Smooth muscle cell (in vitro differentiated cells): ENCODE results near the gene SIAH2. TPM values are rescaled to one million over a fixed set of nuclear protein-coding genes. Genes with fewer than 3 reads are reported as not detected.

ENCODE experiments used
- DNase-seq: peaks from one replicate; lab custom pipeline; 2025; ENCODE audit not compliant: unreplicated experiment; lab: John Stamatoyannopoulos, UW
- H2AFZ ChIP-seq: fragments of 200-600 bp; sonication (generic); 2 replicates; pipeline ENCODE4 v1.6.0; 2016; ENCODE audit warnings: antibody characterized with exemption, low read depth, mild to moderate bottlenecking
- H3F3A ChIP-seq: fragments of 200-600 bp; sonication (generic); 2 replicates; pipeline ENCODE4 v1.6.0; 2017; ENCODE audit warnings: antibody characterized with exemption, low read depth
- H3K27ac ChIP-seq: fragments of 200-600 bp; sonication (generic); 2 replicates; pipeline ENCODE4 v1.5.1; 2016; ENCODE audit warnings: low read depth, mild to moderate bottlenecking
- H3K27me3 ChIP-seq: fragments of 200-600 bp; sonication (generic); 2 replicates; pipeline ENCODE4 v1.6.1; 2016; ENCODE audit warnings: low read depth, mild to moderate bottlenecking
- H3K36me3 ChIP-seq: fragments of 200-600 bp; sonication (generic); 2 replicates; pipeline ENCODE4 v1.5.1; 2016; ENCODE audit warnings: low read depth
- H3K4me1 ChIP-seq: fragments of 200-600 bp; sonication (generic); 2 replicates; pipeline ENCODE4 v1.5.1; 2016; ENCODE audit warnings: low read depth
- H3K4me2 ChIP-seq: fragments of 200-600 bp; sonication (generic); 2 replicates; pipeline ENCODE4 v1.6.0; 2016; ENCODE audit warnings: mild to moderate bottlenecking
- H3K4me3 ChIP-seq: fragments of 200-600 bp; sonication (generic); 2 replicates; pipeline ENCODE4 v1.5.1; 2016; ENCODE audit warnings: mild to moderate bottlenecking
- H3K79me2 ChIP-seq: fragments of 200-600 bp; sonication (generic); 2 replicates; pipeline ENCODE4 v1.6.0; 2016; ENCODE audit warnings: low read depth, mild to moderate bottlenecking
- H3K9ac ChIP-seq: fragments of 200-600 bp; sonication (generic); 2 replicates; pipeline ENCODE4 v1.6.0; 2016; ENCODE audit warnings: low read depth
- H3K9me3 ChIP-seq: fragments of 200-600 bp; sonication (generic); replicated peaks from 2 replicates; pipeline ENCODE4 v1.5.1; 2016; ENCODE audit warnings: low read depth
- H4K20me1 ChIP-seq: fragments of 200-600 bp; sonication (generic); 2 replicates; pipeline ENCODE4 v1.6.0; 2016; ENCODE audit warnings: low read depth
- WGBS: methylation state at CpG from one replicate; pipeline ENCODE4 v1.1.7; 2016; ENCODE audit warnings: low lambda C conversion rate; 5-methylcytosine and 5-hydroxymethylcytosine counted together
- polyA plus RNA-seq: library from polyadenylated mRNA; unstranded; fragments of >200 nt; fragmentation: Nextera tagmentation; extraction: Ambion mirVana; gene quantifications from 2 replicates; pipeline ENCODE4 v1.2.1, GENCODE V29; 2016
- total RNA-seq: library from RNA; depleted of rRNA; stranded (reverse); fragments of >200 nt; gene quantifications from 2 replicates; pipeline ENCODE4 v1.2.3, GENCODE V29; 2014
- TF ChIP-seq, protein P1 (sequence below): fragments of 200-600 bp; sonication (generic); IDR thresholded peaks from 2 replicates; pipeline ENCODE4 v1.5.1; 2017; ENCODE audit warnings: borderline replicate concordance, mild to moderate bottlenecking, antibody characterized with exemption; ENCODE audit not compliant: insufficient read depth, poor library complexity, severe bottlenecking

SIAH2 gene
- total and polyA plus RNA-seq, 2 experiments from 2014 or later: 43.9 to 44.9 TPM

DNA sequence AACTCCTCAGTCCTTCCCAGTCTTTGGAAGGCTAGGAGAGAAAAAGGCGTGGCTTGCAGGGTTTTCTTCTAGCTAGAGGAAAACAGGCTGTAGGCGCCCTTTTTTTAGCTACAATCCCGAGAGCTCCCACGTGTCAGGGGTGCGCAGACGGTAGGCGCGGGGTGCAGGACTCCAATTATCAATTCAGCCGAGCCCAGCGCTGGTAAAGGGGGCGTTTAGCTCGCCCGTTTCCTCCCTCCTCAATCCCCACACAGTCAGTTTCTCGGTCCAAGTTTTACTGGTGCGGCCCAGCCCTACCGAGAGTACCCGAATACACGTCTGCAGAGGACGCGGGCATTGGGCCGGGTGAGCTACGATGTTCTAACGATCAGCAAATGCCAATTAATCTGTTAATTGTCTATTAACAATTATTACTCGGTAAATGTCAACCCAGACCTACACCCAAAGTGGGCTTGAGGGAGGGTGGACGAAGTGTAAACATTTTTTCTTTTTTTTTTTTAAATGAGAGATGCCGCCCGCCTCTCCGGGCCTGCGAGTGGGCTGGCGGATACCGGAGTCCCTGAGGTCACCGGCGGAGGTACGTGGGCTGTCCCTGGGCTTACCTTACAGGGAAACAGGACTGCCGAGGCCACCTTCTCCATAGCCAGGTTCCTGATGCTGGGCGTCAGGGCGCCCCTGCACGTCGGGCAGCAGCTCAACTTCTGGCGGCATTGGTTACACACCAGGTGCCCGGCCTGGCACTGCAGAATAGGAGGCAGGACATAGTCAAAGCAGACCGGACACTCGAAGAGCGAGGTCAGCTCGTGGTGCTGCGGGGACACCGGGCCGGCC lies 923 bp downstream of the SIAH2 start:
- H3K9me3 ChIP-seq: no peaks in the 10 kb centered on the region
- no peaks in the 10 kb centered on the region for H3K36me3 ChIP-seq
- under 1% methylated on average over 48 of the region's 48 CpGs for WGBS
- peak overlapping the region; percentile 77 for H3K9ac ChIP-seq
- DNase-seq: peak; percentile 9
- H4K20me1 ChIP-seq: peaks cover 50% of the 10 kb centered on the region
- no peaks in the 10 kb centered on the region for H3K27me3 ChIP-seq
- peak overlapping the region; percentile 92 for H3K27ac ChIP-seq
- peaks cover 54% of the 10 kb centered on the region for H3K79me2 ChIP-seq
- H2AFZ ChIP-seq: peak overlapping the region; percentile 2
- peak overlapping the region; percentile 60 for H3K4me3 ChIP-seq
- peaks cover 9% of the 10 kb centered on the region for H3F3A ChIP-seq
- H3K4me2 ChIP-seq: peak overlapping the region; percentile 82
- H3K4me1 ChIP-seq: peaks cover 42% of the 10 kb centered on the region
- TF ChIP-seq, protein P1, sequence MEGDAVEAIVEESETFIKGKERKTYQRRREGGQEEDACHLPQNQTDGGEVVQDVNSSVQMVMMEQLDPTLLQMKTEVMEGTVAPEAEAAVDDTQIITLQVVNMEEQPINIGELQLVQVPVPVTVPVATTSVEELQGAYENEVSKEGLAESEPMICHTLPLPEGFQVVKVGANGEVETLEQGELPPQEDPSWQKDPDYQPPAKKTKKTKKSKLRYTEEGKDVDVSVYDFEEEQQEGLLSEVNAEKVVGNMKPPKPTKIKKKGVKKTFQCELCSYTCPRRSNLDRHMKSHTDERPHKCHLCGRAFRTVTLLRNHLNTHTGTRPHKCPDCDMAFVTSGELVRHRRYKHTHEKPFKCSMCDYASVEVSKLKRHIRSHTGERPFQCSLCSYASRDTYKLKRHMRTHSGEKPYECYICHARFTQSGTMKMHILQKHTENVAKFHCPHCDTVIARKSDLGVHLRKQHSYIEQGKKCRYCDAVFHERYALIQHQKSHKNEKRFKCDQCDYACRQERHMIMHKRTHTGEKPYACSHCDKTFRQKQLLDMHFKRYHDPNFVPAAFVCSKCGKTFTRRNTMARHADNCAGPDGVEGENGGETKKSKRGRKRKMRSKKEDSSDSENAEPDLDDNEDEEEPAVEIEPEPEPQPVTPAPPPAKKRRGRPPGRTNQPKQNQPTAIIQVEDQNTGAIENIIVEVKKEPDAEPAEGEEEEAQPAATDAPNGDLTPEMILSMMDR: no peak

DNA sequence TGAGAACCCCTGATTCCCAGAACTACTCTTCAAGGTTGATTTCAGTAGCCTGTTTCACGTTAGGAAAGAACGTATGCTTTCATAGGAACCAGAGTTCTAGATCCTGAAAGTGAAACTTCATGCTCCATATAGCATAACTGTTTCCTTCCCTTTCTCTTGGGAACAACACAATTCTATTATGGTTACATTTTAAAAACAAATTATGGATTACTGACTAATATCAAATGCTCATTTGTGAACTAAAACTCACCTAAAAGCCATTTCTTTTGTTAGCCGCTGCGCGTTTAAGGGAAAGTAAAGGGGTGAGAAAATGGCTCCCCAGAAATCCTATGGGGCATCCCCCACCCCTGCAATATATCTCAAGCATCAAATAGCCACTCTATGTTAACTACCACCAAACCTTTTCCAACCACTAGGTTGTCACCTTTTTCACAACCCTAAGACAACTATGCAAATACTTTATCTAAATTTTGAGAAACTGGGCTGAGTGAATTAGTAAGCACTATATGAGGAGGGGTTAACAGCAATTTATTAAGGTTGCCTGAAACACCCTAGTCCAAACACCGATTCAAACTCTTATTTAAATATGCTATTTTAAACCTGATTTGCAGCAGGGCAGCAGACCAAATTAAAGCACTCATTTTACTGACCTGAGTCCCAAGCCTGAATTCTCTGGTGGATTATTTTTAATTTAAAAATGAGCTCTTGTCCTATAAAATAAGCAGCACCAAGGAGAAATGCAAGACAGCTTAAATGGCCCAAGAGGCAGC lies 2.4 kb downstream of the SIAH2 start:
- peaks cover 68% of the 10 kb centered on the region for H3K79me2 ChIP-seq

DNA sequence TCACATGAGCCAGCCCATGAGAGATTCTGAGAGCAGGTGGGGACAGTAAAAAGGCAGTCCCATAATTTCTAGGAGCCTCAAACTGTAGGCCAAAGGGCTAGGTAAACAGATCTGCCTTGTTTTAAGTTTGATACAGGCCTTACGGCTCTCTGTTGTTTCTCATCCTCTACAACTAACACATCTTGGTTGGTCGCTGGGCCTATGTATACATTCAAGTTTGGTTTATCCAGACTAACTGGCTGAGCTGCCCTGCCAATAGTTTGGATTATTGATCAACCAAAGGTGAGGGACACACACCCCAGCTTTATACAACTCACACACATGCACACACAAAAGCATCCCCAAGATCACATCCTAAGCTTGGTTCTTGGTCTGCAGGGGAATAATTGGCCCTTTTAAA lies 3.0 kb downstream of the SIAH2 start:
- H2AFZ ChIP-seq: no peak overlapping the region
- TF ChIP-seq, protein P1: no peak
- no peak overlapping the region for H3K9ac ChIP-seq

More for the DNA sequence above, 2.4 kb downstream of the SIAH2 start:
- Histone ChIP-seq H3K36me3 (no peaks in the 10 kb centered on the region), H3K4me1 (peaks cover 29% of the 10 kb centered on the region), H3F3A (peaks cover 2% of the 10 kb centered on the region), H3K9me3 (no peaks in the 10 kb centered on the region), H3K4me3 (peak overlapping the region; percentile 60), H3K27me3 (no peaks in the 10 kb centered on the region), H4K20me1 (peaks cover 64% of the 10 kb centered on the region), H3K9ac (peak overlapping the region; percentile 77), H3K27ac (peak overlapping the region; percentile 50), H2AFZ (no peak overlapping the region), H3K4me2 (peak overlapping the region; percentile 82)
- no peak for DNase-seq
- 82% methylated on average over 6 of the region's 6 CpGs for WGBS
- TF ChIP-seq, protein P1: no peak

More for the DNA sequence above, 3.0 kb downstream of the SIAH2 start:
- peaks cover 70% of the 10 kb centered on the region for H4K20me1 ChIP-seq
- H3K36me3 ChIP-seq: no peaks in the 10 kb centered on the region
- peak overlapping the region; percentile 82 for H3K4me2 ChIP-seq
- H3F3A ChIP-seq: peaks cover 2% of the 10 kb centered on the region
- peaks cover 75% of the 10 kb centered on the region for H3K79me2 ChIP-seq
- peak overlapping the region; percentile 50 for H3K27ac ChIP-seq
- H3K9me3 ChIP-seq: no peaks in the 10 kb centered on the region
- 70% methylated on average over 2 of the region's 2 CpGs for WGBS
- H3K27me3 ChIP-seq: no peaks in the 10 kb centered on the region
- peak overlapping the region; percentile 60 for H3K4me3 ChIP-seq
- peaks cover 27% of the 10 kb centered on the region for H3K4me1 ChIP-seq
- DNase-seq: no peak
